Karpas-422 (cell line): ENCODE data around the gene RUNDC1. TPM values are rescaled to one million over a fixed set of nuclear protein-coding genes. Genes with fewer than 3 reads are reported as not detected.

Experiments used
- DNase-seq: peaks from one replicate; pipeline ENCODE4 v3.0.0-alpha.2; 2015
- H2AFZ ChIP-seq: fragments of 200-600 bp; sonication (generic); 2 replicates; pipeline ENCODE4 v1.6.1; 2014; ENCODE audit warnings: antibody characterized with exemption, low read length, mixed read lengths
- H3K27ac ChIP-seq: fragments of 200-600 bp; sonication (generic); 2 replicates; pipeline ENCODE4 v1.5.1; 2014; ENCODE audit warnings: mild to moderate bottlenecking, low read length, moderate library complexity
- H3K27me3 ChIP-seq: fragments of 200-600 bp; sonication (generic); 2 replicates; pipeline ENCODE4 v1.6.1; 2014; ENCODE audit warnings: low read length, mixed read lengths
- H3K36me3 ChIP-seq: fragments of 200-600 bp; sonication (generic); 2 replicates; pipeline ENCODE4 v1.6.1; 2014; ENCODE audit warnings: low read length, mixed read lengths; ENCODE audit not compliant: insufficient read depth
- H3K4me1 ChIP-seq: fragments of 200-600 bp; sonication (generic); 2 replicates; pipeline ENCODE4 v1.6.1; 2014; ENCODE audit warnings: mild to moderate bottlenecking, low read length, mixed read lengths
- H3K4me2 ChIP-seq: fragments of 200-600 bp; sonication (generic); 2 replicates; pipeline ENCODE4 v1.6.1; 2014; ENCODE audit warnings: low read length, low read depth, mild to moderate bottlenecking; ENCODE audit not compliant: poor library complexity, severe bottlenecking
- H3K4me3 ChIP-seq: fragments of 200-600 bp; sonication (generic); 2 replicates; pipeline ENCODE4 v1.5.1; 2014; ENCODE audit warnings: mild to moderate bottlenecking, antibody characterized with exemption, low read length, mixed read lengths
- H3K79me2 ChIP-seq: fragments of 200-600 bp; sonication (generic); 2 replicates; pipeline ENCODE4 v1.6.1; 2014; ENCODE audit warnings: mild to moderate bottlenecking, low read length, mixed read lengths
- H3K9ac ChIP-seq: fragments of 200-600 bp; sonication (generic); 2 replicates; pipeline ENCODE4 v1.6.0; 2014; ENCODE audit warnings: low read length
- H3K9me2 ChIP-seq: fragments of 200-600 bp; sonication (generic), shearing (Covaris generic); replicated peaks from 2 replicates; pipeline ENCODE4 v1.6.0; 2014; ENCODE audit warnings: mild to moderate bottlenecking, low read length, moderate library complexity; ENCODE audit not compliant: insufficient read depth
- H3K9me3 ChIP-seq: fragments of 300-700, 200-600 bp; sonication (generic); 2 replicates; pipeline ENCODE4 v1.6.1; 2014; ENCODE audit warnings: low read length, mixed read lengths
- H4K20me1 ChIP-seq: fragments of 200-600 bp; sonication (generic); 2 replicates; pipeline ENCODE4 v1.6.1; 2014; ENCODE audit warnings: mild to moderate bottlenecking, antibody characterized with exemption, low read length, low read depth; ENCODE audit not compliant: insufficient read depth
- small RNA-seq: library from RNA; depleted of rRNA; stranded (forward); fragments of <200 nt; gene quantifications from one replicate; pipeline ENCODE3, GENCODE V24; 2014
- total RNA-seq: library from RNA; depleted of rRNA; stranded (reverse); fragments of >200 nt; shearing (Covaris generic); gene quantifications from 2 replicates; pipeline ENCODE4 v1.2.3, GENCODE V29; 2014; ENCODE audit warnings: low replicate concordance; rRNA removed

The RUNDC1 gene
- total RNA-seq, 1 experiment from 2014 or later, result 9.2 TPM

- Histone ChIP-seq H3K36me3 (no peaks in the 10 kb centered on the region), H3K9me2 (no peaks in the 10 kb centered on the region), H3K4me3 (no peak overlapping the region), H3K9ac (no peak overlapping the region), H3K27me3 (no peaks in the 10 kb centered on the region), H3K9me3 (no peaks in the 10 kb centered on the region), H3K4me2 (no peak overlapping the region), H2AFZ (no peak overlapping the region), H3K79me2 (no peaks in the 10 kb centered on the region), H3K4me1 (no peaks in the 10 kb centered on the region), H3K27ac (no peak overlapping the region), H4K20me1 (no peaks in the 10 kb centered on the region)
- DNase-seq, result no peak
Measured at GRCh38 chr17:43034894-43035293, 54.5 kb downstream of the RUNDC1 start.

DNA sequence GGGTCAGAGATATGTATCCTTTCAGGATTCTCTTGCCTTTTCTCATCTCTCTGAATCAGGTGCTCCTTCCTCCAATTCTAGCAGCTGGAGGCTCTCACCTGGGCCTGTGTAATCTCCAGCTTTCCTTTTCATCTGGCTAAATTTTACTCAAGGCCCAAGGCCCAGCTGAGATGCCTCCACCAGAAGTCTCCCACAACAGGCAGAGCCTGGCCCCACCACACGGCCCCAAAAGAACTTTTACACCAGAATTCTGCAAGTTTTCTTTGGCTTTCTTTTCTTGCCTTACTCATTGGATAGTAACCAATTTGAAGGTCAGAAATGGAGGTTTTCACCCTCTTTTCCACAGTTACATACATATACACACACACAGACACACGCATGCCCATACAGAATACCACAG lies 59.3 kb downstream of the RUNDC1 start:
- H2AFZ ChIP-seq, result no peak overlapping the region
- no peak overlapping the region for H3K4me3 ChIP-seq
- no peak overlapping the region for H3K4me2 ChIP-seq
- no peaks in the 10 kb centered on the region for H3K9me2 ChIP-seq
- H3K9ac ChIP-seq, result no peak overlapping the region
- peaks cover 8% of the 10 kb centered on the region; the same call in 1 of the 2 replicates for H3K36me3 ChIP-seq
- DNase-seq, result no peak
- H3K9me3 ChIP-seq, result no peaks in the 10 kb centered on the region
- H3K27me3 ChIP-seq, result no peaks in the 10 kb centered on the region
- H3K27ac ChIP-seq, result no peak overlapping the region
- H3K79me2 ChIP-seq, result no peaks in the 10 kb centered on the region
- no peaks in the 10 kb centered on the region for H4K20me1 ChIP-seq
- H3K4me1 ChIP-seq, result peaks cover 26% of the 10 kb centered on the region

- DNase-seq, result no peak
- no peaks in the 10 kb centered on the region for H3K9me2 ChIP-seq
- H3K79me2 ChIP-seq, result no peaks in the 10 kb centered on the region
- H3K4me3 ChIP-seq, result no peak overlapping the region
- H3K9ac ChIP-seq, result no peak overlapping the region
- H3K27ac ChIP-seq, result no peak overlapping the region
- H3K4me2 ChIP-seq, result no peak overlapping the region
- H3K9me3 ChIP-seq, result no peaks in the 10 kb centered on the region
- no peaks in the 10 kb centered on the region for H3K27me3 ChIP-seq
- no peak overlapping the region for H2AFZ ChIP-seq
- no peaks in the 10 kb centered on the region for H4K20me1 ChIP-seq
- peaks cover 8% of the 10 kb centered on the region; the same call in 1 of the 2 replicates for H3K36me3 ChIP-seq
- peaks cover 26% of the 10 kb centered on the region for H3K4me1 ChIP-seq
Measured at GRCh38 chr17:43040655-43041054, 60.3 kb downstream of the RUNDC1 start.

DNA sequence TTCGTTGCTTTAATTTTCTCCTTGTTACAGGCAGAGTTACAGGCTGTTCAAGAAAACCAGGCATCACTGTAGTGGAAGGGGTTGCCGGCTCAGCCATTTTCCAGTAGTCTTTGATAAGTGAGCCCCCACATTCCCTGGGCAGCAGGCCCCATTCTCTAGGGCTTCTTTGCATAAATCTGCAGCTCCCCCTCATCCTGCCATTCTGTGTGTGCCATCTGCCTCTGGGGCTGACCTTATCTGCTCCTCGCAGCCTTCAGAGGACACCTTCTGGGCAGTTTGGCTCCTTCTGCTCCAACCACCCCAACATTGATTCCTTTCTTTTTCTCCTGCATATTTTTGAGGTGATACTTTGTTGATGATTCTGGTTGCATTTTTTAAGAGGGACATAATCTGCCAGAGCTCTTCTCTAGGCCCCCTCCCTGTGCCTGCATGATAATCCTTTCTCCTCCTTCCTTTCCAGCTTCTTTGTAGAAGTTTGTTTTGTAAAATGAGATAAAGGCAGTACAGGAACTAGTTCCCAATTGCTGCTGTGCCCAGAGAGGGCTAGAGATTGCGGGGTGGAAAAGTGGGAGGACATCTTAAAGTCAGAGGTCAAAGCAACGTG lies 61.8 kb downstream of the RUNDC1 start:
- Histone ChIP-seq H3K4me1 (peaks cover 26% of the 10 kb centered on the region), H3K9ac (no peak overlapping the region), H2AFZ (no peak overlapping the region), H4K20me1 (no peaks in the 10 kb centered on the region), H3K79me2 (no peaks in the 10 kb centered on the region), H3K4me2 (no peak overlapping the region), H3K27ac (no peak overlapping the region), H3K36me3 (peaks cover 12% of the 10 kb centered on the region; the same call in 1 of the 2 replicates), H3K4me3 (no peak overlapping the region), H3K9me2 (no peaks in the 10 kb centered on the region), H3K27me3 (no peaks in the 10 kb centered on the region), H3K9me3 (no peaks in the 10 kb centered on the region)
- no peak for DNase-seq

Small RNA genes within 50 kb of the gene (small RNA-seq; reads per million reads assigned to genes)
- gene AARSD1 (0.16 reads per million), gene RF00561 (not detected)

Other genes starting within 250 kb of the RUNDC1 start
- gene EZH1, start 235.5 kb upstream of the RUNDC1 start, total RNA-seq, result 38.0 and 52.6 TPM in 2 replicates
- not detected in 2 replicates for gene RAMP2, start 219.3 kb upstream of the RUNDC1 start, total RNA-seq
- gene VPS25, start 207.1 kb upstream of the RUNDC1 start, total RNA-seq, result 43.9 and 54.0 TPM in 2 replicates
- gene WNK4, start 200.0 kb upstream of the RUNDC1 start, total RNA-seq, result 0.76 and 3.3 TPM in 2 replicates
- gene COA3, start 181.9 kb upstream of the RUNDC1 start, total RNA-seq, result 63.9 and 64.1 TPM in 2 replicates
- gene CNTD1, start 181.7 kb upstream of the RUNDC1 start, total RNA-seq, result not detected in 2 replicates
- 117 and 136 TPM in 2 replicates for gene BECN1, start 156.3 kb upstream of the RUNDC1 start, total RNA-seq
- 73.4 and 88.7 TPM in 2 replicates for gene PSME3, start 147.2 kb upstream of the RUNDC1 start, total RNA-seq
- 0.67 and 1.5 TPM in 2 replicates for gene AOC2, start 136.0 kb upstream of the RUNDC1 start, total RNA-seq
- 0.19 and 0.47 TPM in 2 replicates for gene AOC3, start 129.4 kb upstream of the RUNDC1 start, total RNA-seq
- not detected in 2 replicates for gene G6PC1, start 79.8 kb upstream of the RUNDC1 start, total RNA-seq
- 17.7 and 38.9 TPM in 2 replicates for gene AARSD1, start 16.1 kb upstream of the RUNDC1 start, total RNA-seq
- 0.11 and 0.45 TPM in 2 replicates for gene PTGES3L, start 485 bp upstream of the RUNDC1 start, total RNA-seq
- 1,746 and 2,567 TPM in 2 replicates for gene RPL27, start 17.9 kb downstream of the RUNDC1 start, total RNA-seq
- 19.1 and 27.2 TPM in 2 replicates for gene IFI35, start 26.2 kb downstream of the RUNDC1 start, total RNA-seq
- 45.7 and 55.1 TPM in 2 replicates for gene VAT1, start 41.8 kb downstream of the RUNDC1 start, total RNA-seq
- 0.30 and 0.36 TPM in 2 replicates for gene RND2, start 44.7 kb downstream of the RUNDC1 start, total RNA-seq
- gene BRCA1, start 144.8 kb downstream of the RUNDC1 start, total RNA-seq, result 46.0 and 49.7 TPM in 2 replicates
- 49.4 and 49.5 TPM in 2 replicates for gene NBR1, start 190.6 kb downstream of the RUNDC1 start, total RNA-seq
- 9.0 and 14.5 TPM in 2 replicates for gene TMEM106A, start 231.3 kb downstream of the RUNDC1 start, total RNA-seq
- not detected in 2 replicates for gene CCDC200, start 248.1 kb downstream of the RUNDC1 start, total RNA-seq